Measurements from ENCODE around the gene PIP5KL1.

DNA sequence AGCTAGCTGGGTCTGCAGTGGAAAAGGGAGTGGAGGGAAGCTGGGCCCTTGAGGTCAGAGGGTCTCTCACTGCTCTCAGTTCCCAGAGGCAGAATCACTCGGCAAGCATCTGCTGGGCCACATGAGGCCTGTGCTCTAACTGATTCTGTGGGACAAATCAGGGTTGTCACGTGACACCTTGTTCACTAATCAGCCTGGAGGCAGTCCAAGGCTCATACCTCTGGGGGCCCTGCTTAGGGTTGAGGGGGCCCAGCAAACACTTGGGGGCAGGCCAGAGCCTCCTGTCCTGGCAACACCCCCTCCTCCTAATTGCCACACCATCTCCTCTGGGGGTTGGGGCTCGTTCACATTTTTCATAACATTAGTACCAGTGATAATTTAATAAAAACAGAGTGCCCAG, 16.2 kb upstream of the PIP5KL1 start:
- TF ChIP-seq, protein P1, sequence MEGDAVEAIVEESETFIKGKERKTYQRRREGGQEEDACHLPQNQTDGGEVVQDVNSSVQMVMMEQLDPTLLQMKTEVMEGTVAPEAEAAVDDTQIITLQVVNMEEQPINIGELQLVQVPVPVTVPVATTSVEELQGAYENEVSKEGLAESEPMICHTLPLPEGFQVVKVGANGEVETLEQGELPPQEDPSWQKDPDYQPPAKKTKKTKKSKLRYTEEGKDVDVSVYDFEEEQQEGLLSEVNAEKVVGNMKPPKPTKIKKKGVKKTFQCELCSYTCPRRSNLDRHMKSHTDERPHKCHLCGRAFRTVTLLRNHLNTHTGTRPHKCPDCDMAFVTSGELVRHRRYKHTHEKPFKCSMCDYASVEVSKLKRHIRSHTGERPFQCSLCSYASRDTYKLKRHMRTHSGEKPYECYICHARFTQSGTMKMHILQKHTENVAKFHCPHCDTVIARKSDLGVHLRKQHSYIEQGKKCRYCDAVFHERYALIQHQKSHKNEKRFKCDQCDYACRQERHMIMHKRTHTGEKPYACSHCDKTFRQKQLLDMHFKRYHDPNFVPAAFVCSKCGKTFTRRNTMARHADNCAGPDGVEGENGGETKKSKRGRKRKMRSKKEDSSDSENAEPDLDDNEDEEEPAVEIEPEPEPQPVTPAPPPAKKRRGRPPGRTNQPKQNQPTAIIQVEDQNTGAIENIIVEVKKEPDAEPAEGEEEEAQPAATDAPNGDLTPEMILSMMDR (IDR thresholded peaks at IDR 0.05) = no peak
- TF ChIP-seq POLR2AphosphoS5 (IDR thresholded peaks at IDR 0.05; ENCODE audit: low read depth, low read length) (no peak), REST (IDR thresholded peaks at IDR 0.05; ENCODE audit: insufficient read depth in 1 of 2, low read depth in 2 of 2, low read length in 1 of 2) (no peak), SIN3A (IDR thresholded peaks at IDR 0.05; ENCODE audit: borderline replicate concordance, insufficient read depth, low read depth, low read length) (no peak)

Measured in Panc1 (cell line).